Keratinocyte (primary cell): ENCODE data around the gene CCL1. TPM values are rescaled to one million over a fixed set of nuclear protein-coding genes. Genes with fewer than 3 reads are reported as not detected.

Experiments
- DNase-seq: peaks from one replicate; pipeline ENCODE4 v3.0.0-alpha.2; 2011; ENCODE audit warnings: low read depth, missing footprints, low spot score
- FAIRE-seq: peaks from 2 replicates; lab custom pipeline; 2011; peaks lifted over from hg19 to GRCh38; lab: Jason Lieb, UNC
- H2AFZ ChIP-seq: 2 replicates; pipeline ENCODE4 v1.6.0; 2012; ENCODE audit warnings: low read length, control low read depth, inconsistent platforms; ENCODE audit not compliant: control insufficient read depth
- H3K27ac ChIP-seq: 2 replicates; pipeline ENCODE4 v1.5.1; 2011; ENCODE audit warnings: low read length; ENCODE audit not compliant: control insufficient read depth, insufficient read depth
- H3K27me3 ChIP-seq: 3 replicates; pipeline ENCODE4 v1.6.0; 2011; ENCODE audit warnings: low read length; ENCODE audit not compliant: control insufficient read depth, insufficient read depth; ENCODE audit errors: extremely low read depth
- H3K36me3 ChIP-seq, 2 experiments: 2 replicates in 1 of 2; 3 replicates in 1 of 2; pipeline ENCODE4 v1.5.1; 2011; ENCODE audit warnings: low read length in 2 of 2, mild to moderate bottlenecking in 1 of 2; ENCODE audit not compliant: control insufficient read depth in 2 of 2, insufficient read depth in 2 of 2; ENCODE audit errors: extremely low read depth in 1 of 2
- H3K4me1 ChIP-seq: 3 replicates; pipeline ENCODE4 v1.5.1; 2011; ENCODE audit warnings: low read length; ENCODE audit not compliant: control insufficient read depth, insufficient read depth; ENCODE audit errors: extremely low read depth
- H3K4me2 ChIP-seq: 3 replicates; pipeline ENCODE4 v1.6.0; 2011; ENCODE audit warnings: low read depth, low read length; ENCODE audit not compliant: control insufficient read depth, insufficient read depth; ENCODE audit errors: extremely low read depth
- H3K4me3 ChIP-seq, 3 experiments: fragments of 200-600 bp in 1 of 3; sonication (generic) in 1 of 3; 2 replicates in 2 of 3; 3 replicates in 1 of 3; pipeline ENCODE4 v1.5.1; 2011 to 2016; ENCODE audit warnings: low read length in 3 of 3, mild to moderate bottlenecking in 3 of 3, control low read depth in 2 of 3, inconsistent platforms in 1 of 3, low read depth in 1 of 3, mixed read lengths in 1 of 3, mixed run types in 1 of 3, moderate library complexity in 1 of 3; ENCODE audit not compliant: control insufficient read depth in 2 of 3, insufficient read depth in 2 of 3; ENCODE audit errors: extremely low read depth in 1 of 3
- H3K79me2 ChIP-seq: 2 replicates; pipeline ENCODE4 v1.6.0; 2012; ENCODE audit warnings: low read length; ENCODE audit not compliant: control insufficient read depth, insufficient read depth
- H3K9ac ChIP-seq: 3 replicates; pipeline ENCODE4 v1.6.0; 2011; ENCODE audit warnings: low read length; ENCODE audit not compliant: control insufficient read depth, insufficient read depth; ENCODE audit errors: extremely low read depth
- H3K9me1 ChIP-seq: 3 replicates; pipeline ENCODE4 v1.6.0; 2011; ENCODE audit warnings: low read length; ENCODE audit not compliant: control insufficient read depth, insufficient read depth; ENCODE audit errors: extremely low read depth
- H3K9me3 ChIP-seq: 2 replicates; pipeline ENCODE4 v1.5.1; 2012; ENCODE audit warnings: low read depth, low read length; ENCODE audit not compliant: control insufficient read depth
- H4K20me1 ChIP-seq: 3 replicates; pipeline ENCODE4 v1.6.0; 2011; ENCODE audit warnings: low read length; ENCODE audit not compliant: control insufficient read depth, insufficient read depth; ENCODE audit errors: extremely low read depth
- CTCF ChIP-seq, 3 experiments: IDR thresholded peaks in 1 of 3; conservative IDR thresholded peaks in 1 of 3; optimal IDR thresholded peaks in 1 of 3; 2 replicates in 2 of 3; 3 replicates in 1 of 3; pipeline versions ENCODE3 to v1.5.1; 2011; ENCODE audit warnings: low read length in 3 of 3, mild to moderate bottlenecking in 3 of 3, moderate library complexity in 2 of 3, control low read depth in 1 of 3, inconsistent platforms in 1 of 3; ENCODE audit not compliant: insufficient read depth in 2 of 3; ENCODE audit errors: extremely low read depth in 1 of 3
- EZH2 ChIP-seq: IDR thresholded peaks from one replicate; pipeline ENCODE4 v1.6.1; 2012; ENCODE audit warnings: inconsistent platforms, mild to moderate bottlenecking, low read length, moderate library complexity
- dilution Hi-C: fragments of 300-500 bp; cut with MboI; formaldehyde crosslinking; loops from one replicate; pipeline ENCODE4 v1.7.0; 2020; ENCODE audit warnings: low sequenced_read_pairs; ENCODE audit not compliant: extremely low pct_ligation_motif_present
- polyA plus RNA-seq, 5 experiments: library from polyadenylated mRNA; depleted of rRNA in 3 of 5; stranded (reverse) in 3 of 5; stranded (forward) in 1 of 5; unstranded in 1 of 5; fragments of >200 nt; gene quantifications; 1 replicate in 1 of 5; 2 replicates in 3 of 5; 3 replicates in 1 of 5; pipeline versions ENCODE4 v1.2.1 to v1.2.3, GENCODE V29; 2011 to 2012; ENCODE audit warnings: missing spikeins in 2 of 5, low read depth in 1 of 5, low replicate concordance in 1 of 5

The CCL1 gene
- polyA plus RNA-seq, 1 donor (not counting 4 experiments of a cell fraction or from before 2014, with no cell fraction given) = not detected

GRCh38 chr17:34360601-34361270, 2.3 kb downstream of the CCL1 start:
- Histone ChIP-seq H3K36me3 (no peaks in the 10 kb centered on the region), H3K4me1 (no peaks in the 10 kb centered on the region), H3K4me2 (no peak overlapping the region), H3K9me1 (no peaks in the 10 kb centered on the region), H3K27me3 (peaks cover 2% of the 10 kb centered on the region), H2AFZ (no peak overlapping the region), H4K20me1 (no peaks in the 10 kb centered on the region), H3K9ac (no peak overlapping the region), H3K79me2 (no peaks in the 10 kb centered on the region), H3K27ac (no peak overlapping the region), H3K9me3 (no peaks in the 10 kb centered on the region), H3K4me3 (no peak overlapping the region)
- FAIRE-seq (no peak), DNase-seq (no peak)
- dilution Hi-C loops = loop anchor here (25.0 kb wide), 1 partner anchor 148 kb away; no protein-coding TSS in a partner anchor
- no peak for TF ChIP-seq EZH2
- no peak for TF ChIP-seq CTCF (optimal IDR thresholded peaks at IDR 0.05 in 1 of 3, IDR thresholded peaks at IDR 0.05 in 1 of 3, conservative IDR thresholded peaks at IDR 0.05 in 1 of 3; ENCODE audit: extremely low read depth in 1 of 3, insufficient read depth in 2 of 3, low read length in 3 of 3)

GRCh38 chr17:34358631-34359030, 4.4 kb downstream of the CCL1 start:
- Histone ChIP-seq H3K4me1 (no peaks in the 10 kb centered on the region), H3K4me2 (no peak overlapping the region), H2AFZ (no peak overlapping the region), H3K9me1 (no peaks in the 10 kb centered on the region), H3K9me3 (no peaks in the 10 kb centered on the region), H3K9ac (no peak overlapping the region), H3K27ac (no peak overlapping the region), H3K79me2 (no peaks in the 10 kb centered on the region), H3K36me3 (no peaks in the 10 kb centered on the region), H4K20me1 (no peaks in the 10 kb centered on the region), H3K4me3 (no peak overlapping the region), H3K27me3 (peaks cover 2% of the 10 kb centered on the region)
- dilution Hi-C loops = loop anchor here (25.0 kb wide), 1 partner anchor 146 kb away; no protein-coding TSS in a partner anchor
- FAIRE-seq = no peak
- TF ChIP-seq CTCF (optimal IDR thresholded peaks at IDR 0.05 in 1 of 3, IDR thresholded peaks at IDR 0.05 in 1 of 3, conservative IDR thresholded peaks at IDR 0.05 in 1 of 3; ENCODE audit: extremely low read depth in 1 of 3, insufficient read depth in 2 of 3, low read length in 3 of 3) = no peak
- no peak for TF ChIP-seq EZH2
- no peak for DNase-seq
